Dermis blood vessel endothelial cell (primary cell): ENCODE data around the gene NUMA1. TPM values are rescaled to one million over a fixed set of nuclear protein-coding genes. Genes with fewer than 3 reads are reported as not detected.

ENCODE experiments used
- DNase-seq: peaks from one replicate; pipeline ENCODE4 v3.0.0; 2010
- total RNA-seq: library from RNA; depleted of rRNA; stranded (reverse); fragments of >200 nt; gene quantifications from 2 replicates; pipeline ENCODE4 v1.2.3, GENCODE V29; 2014

The NUMA1 gene, protein sequence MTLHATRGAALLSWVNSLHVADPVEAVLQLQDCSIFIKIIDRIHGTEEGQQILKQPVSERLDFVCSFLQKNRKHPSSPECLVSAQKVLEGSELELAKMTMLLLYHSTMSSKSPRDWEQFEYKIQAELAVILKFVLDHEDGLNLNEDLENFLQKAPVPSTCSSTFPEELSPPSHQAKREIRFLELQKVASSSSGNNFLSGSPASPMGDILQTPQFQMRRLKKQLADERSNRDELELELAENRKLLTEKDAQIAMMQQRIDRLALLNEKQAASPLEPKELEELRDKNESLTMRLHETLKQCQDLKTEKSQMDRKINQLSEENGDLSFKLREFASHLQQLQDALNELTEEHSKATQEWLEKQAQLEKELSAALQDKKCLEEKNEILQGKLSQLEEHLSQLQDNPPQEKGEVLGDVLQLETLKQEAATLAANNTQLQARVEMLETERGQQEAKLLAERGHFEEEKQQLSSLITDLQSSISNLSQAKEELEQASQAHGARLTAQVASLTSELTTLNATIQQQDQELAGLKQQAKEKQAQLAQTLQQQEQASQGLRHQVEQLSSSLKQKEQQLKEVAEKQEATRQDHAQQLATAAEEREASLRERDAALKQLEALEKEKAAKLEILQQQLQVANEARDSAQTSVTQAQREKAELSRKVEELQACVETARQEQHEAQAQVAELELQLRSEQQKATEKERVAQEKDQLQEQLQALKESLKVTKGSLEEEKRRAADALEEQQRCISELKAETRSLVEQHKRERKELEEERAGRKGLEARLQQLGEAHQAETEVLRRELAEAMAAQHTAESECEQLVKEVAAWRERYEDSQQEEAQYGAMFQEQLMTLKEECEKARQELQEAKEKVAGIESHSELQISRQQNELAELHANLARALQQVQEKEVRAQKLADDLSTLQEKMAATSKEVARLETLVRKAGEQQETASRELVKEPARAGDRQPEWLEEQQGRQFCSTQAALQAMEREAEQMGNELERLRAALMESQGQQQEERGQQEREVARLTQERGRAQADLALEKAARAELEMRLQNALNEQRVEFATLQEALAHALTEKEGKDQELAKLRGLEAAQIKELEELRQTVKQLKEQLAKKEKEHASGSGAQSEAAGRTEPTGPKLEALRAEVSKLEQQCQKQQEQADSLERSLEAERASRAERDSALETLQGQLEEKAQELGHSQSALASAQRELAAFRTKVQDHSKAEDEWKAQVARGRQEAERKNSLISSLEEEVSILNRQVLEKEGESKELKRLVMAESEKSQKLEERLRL (N-terminal part only)
- 151 and 225 TPM in 2 replicates for total RNA-seq

DNA sequence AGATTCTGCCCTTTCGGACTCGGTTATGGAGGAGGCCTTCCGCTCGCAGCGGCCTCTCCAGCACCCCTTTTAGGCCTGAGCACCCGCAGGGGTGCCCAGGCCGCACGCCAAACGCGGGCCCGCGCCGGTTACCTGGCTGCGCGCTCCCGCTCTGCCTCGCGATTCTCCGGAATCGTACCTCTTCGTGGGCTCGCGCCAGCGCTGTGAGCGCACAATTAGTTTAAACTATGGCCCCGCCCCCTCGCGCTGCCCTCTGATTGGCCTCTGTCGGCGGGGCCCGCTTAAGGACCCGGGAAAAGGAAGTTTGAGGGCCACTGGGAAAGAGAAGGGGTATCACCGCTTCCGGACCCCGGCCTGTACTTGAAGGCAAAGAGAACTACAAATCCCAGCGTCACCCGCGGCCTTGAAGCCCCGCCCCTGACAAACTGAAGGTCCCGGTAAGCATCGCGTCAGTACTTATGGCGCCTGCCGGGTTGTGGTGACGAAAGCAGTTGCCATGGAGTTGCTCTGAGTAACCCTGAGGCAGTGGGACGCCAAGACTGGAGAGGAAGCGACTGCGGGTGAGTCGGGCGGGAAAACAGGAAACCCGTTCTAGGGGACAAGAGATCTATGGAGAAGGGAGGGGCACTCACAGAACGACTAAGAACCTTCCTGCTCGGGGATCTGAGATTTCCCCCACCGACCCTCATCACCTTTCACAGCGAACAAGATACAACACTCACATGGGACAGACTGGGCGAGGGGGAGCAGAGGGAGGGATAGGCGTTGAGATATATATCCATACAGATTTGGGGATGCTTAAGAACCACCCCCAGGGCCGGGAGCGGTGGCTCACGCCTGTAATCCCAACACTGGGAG is at the start of gene NUMA1, which contains the start of gene LRRC51:
Gene NUMA1, minus strand, starts transcription at position 217 of the 858 bp plus-strand sequence. CDS start 44,599 bp downstream, outside the sequence.
Gene LRRC51, plus strand, starts transcription at position 525 of the 858 bp plus-strand sequence. CDS start 8,234 bp downstream, outside the sequence.
- peak; percentile 100 for DNase-seq

GRCh38 chr11:72129381-72129780 is 49.0 kb upstream of the NUMA1 start:
- DNase-seq = no peak

DNA sequence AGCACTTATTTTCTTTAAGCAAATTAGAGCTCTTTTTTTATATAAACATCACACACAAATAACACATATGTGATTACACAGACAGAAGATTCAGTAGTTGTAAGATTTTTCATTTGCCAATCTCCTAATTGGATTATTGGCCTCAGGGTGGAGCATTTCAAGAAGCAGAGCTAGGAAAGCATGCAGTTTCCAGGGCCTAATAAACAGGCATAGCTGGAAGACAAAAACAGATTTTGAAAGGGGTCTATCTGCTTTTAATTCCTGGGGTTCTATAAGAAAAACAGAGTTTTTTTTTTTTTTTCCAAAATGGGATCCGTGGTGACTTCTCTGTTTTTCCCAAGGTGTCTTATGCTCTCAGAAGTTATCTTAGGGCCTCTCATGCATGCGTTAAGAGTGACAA is 47.6 kb upstream of the NUMA1 start:
- no peak for DNase-seq

DNA sequence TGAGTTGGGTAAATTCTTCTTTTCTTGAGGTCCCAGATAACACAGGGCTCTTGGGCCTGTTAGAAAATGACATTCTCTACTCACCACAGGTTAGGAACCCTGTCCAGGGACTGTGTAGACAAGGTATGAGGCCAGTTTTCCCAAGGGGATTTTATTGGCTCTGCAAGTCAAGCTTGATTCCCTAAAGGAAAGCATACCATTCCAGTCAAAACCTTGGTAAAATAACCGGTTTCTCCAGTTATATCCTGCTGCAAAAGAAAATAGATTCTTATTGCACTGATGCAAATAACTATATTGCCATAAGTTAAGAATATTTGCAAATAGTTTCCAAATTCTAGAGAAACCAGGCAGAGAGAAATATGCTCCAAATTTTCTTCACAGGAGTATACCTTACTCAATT is 45.6 kb upstream of the NUMA1 start:
- no peak for DNase-seq

DNA sequence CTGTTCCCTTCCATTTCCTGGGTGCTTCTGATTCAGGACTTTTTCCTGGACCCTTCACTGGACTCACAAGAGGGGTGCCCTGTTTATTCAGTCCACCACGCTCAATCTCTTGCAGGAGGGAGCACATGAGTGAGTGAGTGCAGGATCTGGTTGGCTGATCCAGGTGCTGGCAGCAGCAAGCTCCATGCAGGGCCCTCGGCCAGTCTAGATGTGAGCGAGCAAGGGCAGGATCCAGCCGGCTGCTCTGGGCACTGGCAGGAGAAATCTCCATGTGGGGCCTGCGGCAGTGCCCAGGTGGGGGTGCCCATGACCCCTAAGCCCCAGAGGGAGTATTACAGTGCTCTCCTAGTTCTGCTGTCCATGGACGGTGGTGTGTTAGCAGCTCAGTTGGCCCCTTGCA is 43.7 kb upstream of the NUMA1 start:
- no peak for DNase-seq

GRCh38 chr11:72123117-72123653 is 42.8 kb upstream of the NUMA1 start:
- DNase-seq = peak; percentile 25

DNA sequence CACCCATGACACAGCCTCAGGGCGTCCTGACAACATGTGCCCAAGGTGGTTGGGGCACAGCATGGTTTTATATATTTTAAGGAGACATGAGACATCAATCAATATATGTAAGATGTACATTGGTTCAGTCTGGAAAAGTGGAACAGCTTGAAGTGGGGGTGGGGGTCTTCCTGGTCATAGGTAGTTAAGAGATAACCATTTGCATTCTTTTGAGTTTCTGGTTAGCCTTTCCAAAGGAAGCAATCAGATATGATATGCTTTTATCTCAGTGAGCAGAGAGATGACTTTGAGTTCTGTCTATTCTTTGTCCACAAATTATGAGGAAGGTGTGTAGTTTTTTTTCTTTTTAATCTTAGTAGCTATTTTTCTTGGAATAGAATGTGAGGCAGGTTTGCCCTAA is 42.3 kb upstream of the NUMA1 start:
- no peak for DNase-seq

DNA sequence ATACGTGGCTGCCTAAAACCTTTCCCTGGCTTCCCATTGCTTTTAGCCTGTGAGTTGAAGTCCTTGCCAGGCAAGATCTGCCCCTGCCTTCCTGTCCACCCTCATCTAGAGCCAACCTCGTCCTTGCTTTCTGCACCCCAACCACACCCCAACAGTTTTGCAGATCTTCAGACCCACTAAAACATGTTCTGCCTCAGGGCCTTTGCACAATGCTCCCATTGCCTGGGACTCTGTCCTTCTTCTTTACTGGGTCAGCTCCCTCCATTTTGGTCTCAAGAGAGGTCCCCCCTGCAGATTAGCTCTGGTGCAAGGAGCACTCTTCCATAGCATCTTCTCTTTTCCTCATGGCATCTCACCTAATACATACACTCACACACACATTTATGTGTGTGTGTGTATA is 40.6 kb upstream of the NUMA1 start:
- DNase-seq = no peak

DNA sequence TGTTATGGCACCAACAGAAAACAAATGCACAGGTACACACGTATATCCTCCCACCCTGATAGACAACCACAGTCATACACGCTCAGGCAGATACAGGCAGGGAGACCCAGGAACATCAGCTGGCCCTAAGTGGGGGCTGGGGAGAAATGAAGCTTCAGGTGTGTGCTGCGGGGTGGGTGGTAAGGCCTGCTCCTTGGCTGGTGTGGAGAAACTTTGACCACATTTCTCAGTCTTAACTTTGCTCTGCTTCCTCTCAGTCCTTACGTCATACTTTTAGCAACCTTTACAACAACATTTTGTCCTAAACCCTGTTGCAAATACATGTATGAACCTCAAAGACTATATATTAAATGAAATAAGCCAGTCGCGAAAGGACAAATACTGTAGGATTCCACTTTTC is 38.9 kb upstream of the NUMA1 start:
- no peak for DNase-seq

DNA sequence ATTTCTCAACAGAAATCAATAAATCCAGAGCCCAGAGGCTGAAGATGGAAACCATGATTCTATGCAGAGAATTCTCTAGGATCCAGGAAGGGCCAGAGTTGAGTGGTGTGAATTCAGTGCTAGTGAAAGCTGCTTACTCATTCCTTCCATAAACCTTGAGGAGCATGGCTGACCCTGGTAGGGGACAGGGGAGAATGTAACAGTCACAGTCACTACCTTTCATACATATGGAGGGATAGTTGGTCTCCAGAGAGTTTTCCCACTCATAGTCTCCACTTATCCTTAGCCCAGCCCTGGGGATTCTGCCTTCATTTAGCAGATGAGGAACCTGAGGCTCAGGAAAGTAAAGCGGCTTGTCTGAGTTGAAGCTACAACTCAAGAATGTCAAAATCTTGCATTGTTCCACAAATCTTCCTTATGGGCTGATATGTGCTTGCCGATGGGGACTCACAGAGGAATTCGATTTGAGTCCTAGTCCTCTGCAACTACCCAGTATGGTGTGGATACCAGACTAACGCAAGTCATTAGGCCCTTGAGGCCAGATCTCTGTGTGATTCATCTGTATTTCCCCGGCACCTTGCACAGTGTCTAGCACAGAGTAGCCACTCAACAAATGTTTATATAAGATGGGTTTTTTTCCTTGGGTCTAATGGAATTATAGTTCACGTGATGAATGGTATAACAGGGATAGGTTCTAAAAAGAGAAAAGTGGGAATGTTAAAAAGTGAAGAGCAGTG is 35.8 kb upstream of the NUMA1 start:
- no peak for DNase-seq

DNA sequence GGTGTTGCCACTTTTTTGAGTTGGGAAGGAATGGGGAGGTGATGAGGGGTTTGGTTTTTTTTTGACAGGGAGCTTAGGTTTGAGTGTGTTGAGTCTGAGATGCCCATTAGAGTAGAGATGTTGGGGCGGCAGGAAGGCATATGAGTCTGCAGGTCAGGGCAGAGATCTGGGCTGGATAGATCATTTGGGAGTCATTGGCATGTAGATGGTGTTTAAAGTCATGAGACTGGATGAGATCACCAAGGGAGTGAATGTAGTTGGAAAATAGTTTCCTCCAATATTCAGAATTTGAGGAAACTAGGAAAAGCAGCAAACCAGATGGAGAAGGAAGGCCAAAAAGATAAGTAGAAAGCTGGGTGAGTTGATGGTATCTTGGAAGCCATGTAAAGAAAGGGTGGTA is 34.2 kb upstream of the NUMA1 start:
- DNase-seq = no peak

DNA sequence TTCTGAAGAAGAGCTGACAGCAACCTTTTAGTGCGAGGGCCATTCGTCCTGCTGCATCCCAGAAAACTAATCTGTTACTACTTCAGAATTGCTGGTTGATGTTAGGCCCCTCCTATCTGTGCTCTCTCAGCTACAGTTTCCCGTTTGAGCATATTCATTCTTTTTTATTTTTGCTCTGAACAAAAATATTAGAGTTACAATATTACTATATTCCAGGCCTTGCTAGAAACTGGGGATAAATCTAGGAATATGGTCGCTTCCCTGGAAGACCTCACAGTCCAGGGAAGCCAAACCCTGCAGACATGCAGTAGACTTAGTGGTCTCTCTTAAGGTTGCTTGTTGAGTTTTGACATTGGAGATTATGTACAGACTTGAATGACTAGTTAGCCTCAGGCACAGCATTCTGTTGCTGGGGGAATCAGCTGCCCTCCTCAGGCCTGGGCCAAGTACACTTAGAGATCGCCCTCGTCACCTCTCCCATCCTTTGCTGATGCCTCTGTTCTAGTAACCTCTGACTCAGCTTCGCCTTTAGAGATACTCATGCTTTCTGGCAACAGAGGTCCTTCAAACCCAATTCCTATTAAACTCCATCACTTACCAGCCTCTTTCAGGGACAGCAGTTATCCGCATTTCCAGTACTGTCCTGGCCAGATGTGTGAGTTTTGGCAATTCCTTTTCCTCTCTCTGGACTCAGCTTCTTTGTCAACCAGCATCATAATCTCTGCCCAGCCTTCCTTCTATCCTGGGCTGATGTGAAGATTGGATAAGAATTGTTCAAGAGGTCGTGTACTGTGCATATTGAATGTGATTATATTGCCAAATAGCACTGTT is 32.9 kb upstream of the NUMA1 start:
- DNase-seq = no peak

DNA sequence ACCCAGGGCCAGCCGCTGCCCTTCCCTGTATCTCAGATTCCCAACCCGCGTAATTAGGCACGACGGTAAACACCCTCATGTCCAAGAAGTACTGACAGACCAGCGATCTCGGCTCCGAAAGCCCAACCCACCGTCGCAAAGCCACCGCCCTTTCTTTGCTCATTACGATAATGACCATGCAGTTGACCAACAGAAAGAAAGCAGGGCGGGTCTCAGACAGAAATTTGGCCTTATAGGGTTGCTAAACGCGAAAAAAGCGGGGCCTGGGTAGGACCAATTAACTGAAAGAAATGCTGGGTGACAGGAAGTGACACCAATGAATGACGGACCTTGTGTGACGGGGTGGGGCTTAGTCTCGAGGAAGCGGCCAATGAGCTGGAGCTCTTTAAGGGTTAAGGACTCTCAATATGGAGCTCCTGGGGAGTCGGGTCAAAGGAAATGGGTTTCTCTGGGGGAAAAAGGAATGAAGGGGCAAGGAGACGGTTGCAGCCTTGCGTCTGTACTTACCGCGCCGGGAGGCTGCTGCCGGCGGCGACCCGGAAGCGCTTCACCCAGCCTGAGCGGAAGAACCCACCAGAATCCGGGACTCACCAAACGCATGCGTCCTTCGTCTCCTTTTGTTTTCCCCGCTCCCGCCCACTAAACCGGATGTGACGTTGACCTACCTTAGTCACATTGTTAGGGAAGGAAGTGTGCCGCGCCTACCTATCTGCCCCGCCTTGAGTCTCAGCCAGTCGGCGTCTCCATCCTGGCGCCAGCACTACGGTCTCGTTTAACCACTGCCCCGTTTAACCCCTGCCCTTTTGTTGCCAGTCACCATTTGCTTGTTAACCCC is 32.0 kb upstream of the NUMA1 start, which contains the start of gene ANAPC15:
Gene ANAPC15, minus strand, starts transcription at position 553 of the 835 bp plus-strand sequence. CDS start 1,419 bp downstream, outside the sequence.
- peak; percentile 100 for DNase-seq

- no peak for DNase-seq
Observed at GRCh38 chr11:72111300-72112142, 31.2 kb upstream of the NUMA1 start.

- no peak for DNase-seq
Observed at GRCh38 chr11:72105888-72106287, 25.5 kb upstream of the NUMA1 start, which contains the start of gene TOMT. Gene TOMT (plus strand): TSS chr11:72105924. CDS start chr11:72105952, 28 bp downstream.

DNA sequence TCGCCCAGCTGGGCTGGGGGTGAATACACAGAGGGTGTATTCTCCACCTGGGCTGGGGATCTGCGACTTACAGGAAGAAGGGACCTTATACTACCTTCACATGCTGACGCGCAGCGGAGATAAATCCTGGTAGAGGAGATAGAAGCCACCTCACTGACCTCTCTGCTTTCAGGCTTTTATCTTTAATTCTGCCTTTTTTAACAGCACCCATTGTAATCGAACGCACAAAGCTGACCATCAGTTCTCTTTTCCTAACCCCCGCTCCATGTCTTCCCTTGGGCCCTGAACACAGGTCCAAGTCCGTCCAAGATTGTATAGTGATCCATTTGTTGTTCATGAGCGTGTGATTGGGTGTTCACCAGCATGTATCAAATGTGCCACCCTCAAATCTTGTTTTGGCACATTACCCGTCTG is 23.4 kb upstream of the NUMA1 start:
- no peak for DNase-seq
